Activated CD8-positive, alpha-beta T cell treated with anti-CD3 and anti-CD28 coated beads for 36 hours (primary cell): ENCODE data around the gene TBL1XR1. TPM values are rescaled to one million over a fixed set of nuclear protein-coding genes. Genes with fewer than 3 reads are reported as not detected.

ENCODE experiments used
- ATAC-seq: fragments of 200-7000 bp; cut with Tn5 transposase; one replicate; pipeline ENCODE4 v1.10.0; 2021; ENCODE audit warnings: mild to moderate bottlenecking, moderate library complexity
- CTCF ChIA-PET: fragments of 350-600 bp; sonication (Branson Sonifier 250); formaldehyde crosslinking; loops from one replicate; lab custom pipeline; 2021; ENCODE audit warnings: antibody characterized with exemption; lab: Charles Lee
- POLR2A ChIA-PET: fragments of 350-600 bp; sonication (Branson Sonifier 250); formaldehyde crosslinking; loops from one replicate; lab custom pipeline; 2021; ENCODE audit warnings: antibody characterized with exemption; lab: Charles Lee
- DNase-seq: peaks from one replicate; pipeline ENCODE4 v3.0.0-alpha.2; 2020
- H3K27ac Mint-ChIP-seq: one replicate; pipeline ENCODE4 v1.8.0; 2021; ENCODE audit warnings: mild to moderate bottlenecking, mixed read lengths
- H3K27me3 Mint-ChIP-seq: one replicate; pipeline ENCODE4 v1.8.0; 2021; ENCODE audit warnings: mixed read lengths
- H3K36me3 Mint-ChIP-seq: one replicate; pipeline ENCODE4 v1.8.0; 2021; ENCODE audit warnings: low read depth, mixed read lengths
- H3K4me1 Mint-ChIP-seq: one replicate; pipeline ENCODE4 v1.8.0; 2021; ENCODE audit warnings: low read depth, mixed read lengths
- H3K4me3 Mint-ChIP-seq: one replicate; pipeline ENCODE4 v1.8.0; 2021; ENCODE audit warnings: mild to moderate bottlenecking, moderate library complexity, mixed read lengths
- H3K9me3 Mint-ChIP-seq: one replicate; pipeline ENCODE4 v1.8.0; 2021; ENCODE audit warnings: mixed read lengths
- intact Hi-C: fragments of 100-400 bp; cut with micrococcal nuclease; formaldehyde crosslinking; loops from one replicate; pipeline ENCODE4 v1.10.0; 2022
- total RNA-seq, 2 experiments: library from RNA; stranded (reverse); gene quantifications; one replicate each; pipeline ENCODE4 v1.2.3, GENCODE V29; 2021
- TF ChIP-seq, protein P1 (sequence below): fragments of 200-600 bp; IDR thresholded peaks from one replicate; pipeline ENCODE4 v1.8.0; 2022; ENCODE audit warnings: antibody characterized with exemption, mild to moderate bottlenecking

The TBL1XR1 gene
- total RNA-seq, 2 experiments from 2014 or later = 153 to 158 TPM

DNA sequence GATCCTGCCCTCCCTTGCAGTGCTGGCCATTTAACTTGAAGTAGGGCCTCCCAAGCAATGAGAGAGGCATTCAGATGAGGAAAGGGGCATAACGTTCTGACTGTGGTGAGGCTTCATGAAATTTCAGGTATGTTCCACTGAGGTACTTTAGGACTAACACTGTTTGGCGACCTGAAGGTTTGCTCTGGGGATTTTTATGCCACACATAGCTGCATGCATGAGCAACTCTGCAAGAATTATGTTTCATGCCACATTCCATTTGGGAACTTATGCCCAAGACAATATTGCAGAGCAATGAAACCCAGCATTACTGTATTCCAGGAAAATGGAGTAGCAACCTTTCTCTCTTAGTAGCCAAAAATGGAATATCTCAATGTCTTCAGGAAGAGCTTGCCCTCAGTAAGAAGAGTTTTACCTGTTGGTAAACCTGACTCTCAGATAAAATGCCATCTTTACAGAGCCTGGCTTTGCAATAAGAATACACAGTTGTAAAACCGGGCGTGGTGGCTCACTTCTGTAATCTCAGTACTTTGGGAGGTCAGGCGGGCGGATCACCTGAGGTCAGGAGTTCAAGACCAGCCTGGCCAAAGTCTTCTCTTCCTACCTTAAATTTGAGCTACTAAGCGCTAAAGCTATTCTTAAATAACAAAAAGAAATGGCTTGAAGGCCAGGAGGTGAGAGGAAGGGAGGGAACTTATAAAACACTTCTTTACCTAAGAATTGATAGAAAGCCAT, 16.7 kb upstream of the TBL1XR1 start:
- Mint-ChIP-seq H3K4me3 (no peak overlapping the region), H3K4me1 (peaks cover 5% of the 10 kb centered on the region), H3K36me3 (no peaks in the 10 kb centered on the region), H3K27ac (no peak overlapping the region), H3K9me3 (peaks cover 1% of the 10 kb centered on the region), H3K27me3 (no peaks in the 10 kb centered on the region)
- ATAC-seq = no peak
- CTCF ChIA-PET = no interaction called here
- TF ChIP-seq, protein P1, sequence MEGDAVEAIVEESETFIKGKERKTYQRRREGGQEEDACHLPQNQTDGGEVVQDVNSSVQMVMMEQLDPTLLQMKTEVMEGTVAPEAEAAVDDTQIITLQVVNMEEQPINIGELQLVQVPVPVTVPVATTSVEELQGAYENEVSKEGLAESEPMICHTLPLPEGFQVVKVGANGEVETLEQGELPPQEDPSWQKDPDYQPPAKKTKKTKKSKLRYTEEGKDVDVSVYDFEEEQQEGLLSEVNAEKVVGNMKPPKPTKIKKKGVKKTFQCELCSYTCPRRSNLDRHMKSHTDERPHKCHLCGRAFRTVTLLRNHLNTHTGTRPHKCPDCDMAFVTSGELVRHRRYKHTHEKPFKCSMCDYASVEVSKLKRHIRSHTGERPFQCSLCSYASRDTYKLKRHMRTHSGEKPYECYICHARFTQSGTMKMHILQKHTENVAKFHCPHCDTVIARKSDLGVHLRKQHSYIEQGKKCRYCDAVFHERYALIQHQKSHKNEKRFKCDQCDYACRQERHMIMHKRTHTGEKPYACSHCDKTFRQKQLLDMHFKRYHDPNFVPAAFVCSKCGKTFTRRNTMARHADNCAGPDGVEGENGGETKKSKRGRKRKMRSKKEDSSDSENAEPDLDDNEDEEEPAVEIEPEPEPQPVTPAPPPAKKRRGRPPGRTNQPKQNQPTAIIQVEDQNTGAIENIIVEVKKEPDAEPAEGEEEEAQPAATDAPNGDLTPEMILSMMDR = no peak
- POLR2A ChIA-PET = no interaction called here
- no peak for DNase-seq
- intact Hi-C loops = no loop called here

DNA sequence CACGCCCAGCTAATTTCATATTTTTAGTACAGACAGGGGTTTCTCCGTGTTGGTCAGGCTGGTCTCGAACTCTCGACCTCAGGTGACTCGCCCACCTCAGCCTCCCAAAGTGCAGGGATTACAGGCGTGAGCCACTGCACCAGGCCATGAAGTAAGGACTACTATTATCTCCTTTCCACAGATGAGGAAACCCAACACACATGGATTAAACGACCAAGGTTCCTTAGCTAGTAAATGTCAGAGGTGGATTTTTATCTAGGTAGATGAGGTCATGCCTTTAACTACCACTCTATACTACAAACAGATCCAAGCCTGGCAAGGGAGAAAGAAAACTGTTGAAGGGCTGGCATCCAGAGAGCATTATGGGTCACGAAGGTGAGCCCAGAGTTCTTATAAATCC, 15.5 kb upstream of the TBL1XR1 start:
- no peaks in the 10 kb centered on the region for H3K27me3 Mint-ChIP-seq
- H3K9me3 Mint-ChIP-seq = no peaks in the 10 kb centered on the region
- no peak overlapping the region for H3K4me3 Mint-ChIP-seq
- TF ChIP-seq, protein P1 = no peak
- ChIA-PET CTCF (no interaction called here), POLR2A (no interaction called here)
- H3K36me3 Mint-ChIP-seq = no peaks in the 10 kb centered on the region
- no peak for DNase-seq
- ATAC-seq = no peak
- no peak overlapping the region for H3K27ac Mint-ChIP-seq
- intact Hi-C loops = no loop called here
- H3K4me1 Mint-ChIP-seq = peaks cover 5% of the 10 kb centered on the region

GRCh38 chr3:177212278-177212610, 15.0 kb upstream of the TBL1XR1 start:
- ATAC-seq = peak; percentile 37
- intact Hi-C loops = no loop called here
- Mint-ChIP-seq H3K27ac (no peak overlapping the region), H3K9me3 (no peaks in the 10 kb centered on the region), H3K4me1 (peaks cover 5% of the 10 kb centered on the region), H3K27me3 (no peaks in the 10 kb centered on the region), H3K4me3 (no peak overlapping the region), H3K36me3 (no peaks in the 10 kb centered on the region)
- ChIA-PET CTCF (no interaction called here), POLR2A (no interaction called here)
- no peak for DNase-seq
- TF ChIP-seq, protein P1 = no peak

GRCh38 chr3:177211503-177212277, 14.4 kb upstream of the TBL1XR1 start:
- Mint-ChIP-seq H3K4me1 (peaks cover 5% of the 10 kb centered on the region), H3K9me3 (no peaks in the 10 kb centered on the region), H3K27ac (no peak overlapping the region), H3K36me3 (no peaks in the 10 kb centered on the region), H3K27me3 (no peaks in the 10 kb centered on the region), H3K4me3 (no peak overlapping the region)
- peak; percentile 13 for ATAC-seq
- TF ChIP-seq, protein P1 = no peak
- DNase-seq = no peak
- ChIA-PET CTCF (no interaction called here), POLR2A (interaction anchor here (0.6 kb wide), 1 partner anchor 1049 kb away, joined by 4 read pairs; no protein-coding TSS in a partner anchor)
- intact Hi-C loops = no loop called here
